Naive thymus-derived CD4-positive, alpha-beta T cell (primary cell): ENCODE results near the gene MYO16. TPM values are rescaled to one million over a fixed set of nuclear protein-coding genes. Genes with fewer than 3 reads are reported as not detected.

Experiments used
- ATAC-seq: fragments of 150-1000 bp; cut with Tn5 transposase; 2 replicates; pipeline ENCODE4 v1.10.0; 2021; ENCODE audit warnings: mild to moderate bottlenecking, moderate library complexity
- CTCF ChIA-PET: fragments of 350-600 bp; sonication (Branson Sonifier 250); formaldehyde crosslinking; loops from one replicate; lab custom pipeline; 2021; ENCODE audit warnings: antibody characterized with exemption; lab: Charles Lee
- POLR2A ChIA-PET: fragments of 350-600 bp; sonication (Branson Sonifier 250); formaldehyde crosslinking; loops from one replicate; lab custom pipeline; 2021; ENCODE audit warnings: antibody characterized with exemption, inconsistent platforms; lab: Charles Lee
- DNase-seq, 9 donors: peaks; one replicate each; pipeline versions ENCODE4 v3.0.0 to v3.0.0-alpha.2; 2020 to 2022; ENCODE audit warnings: mixed read lengths in 1 of 9
- H3K27ac ChIP-seq: one replicate; pipeline ENCODE4 v1.7.0; 2013; ENCODE audit warnings: mild to moderate bottlenecking, low read depth, low read length, moderate library complexity
- H3K27me3 ChIP-seq, 2 donors: one replicate each; pipeline ENCODE4 v1.7.0; 2013; ENCODE audit warnings: low read length in 2 of 2, mild to moderate bottlenecking in 2 of 2, moderate library complexity in 2 of 2; ENCODE audit not compliant: control insufficient read depth in 2 of 2, insufficient read depth in 2 of 2
- H3K36me3 ChIP-seq, 3 experiments: 1 replicate in 2 of 3; 2 replicates in 1 of 3; pipeline ENCODE4 v1.7.0; 2013; ENCODE audit warnings: low read length in 3 of 3, mild to moderate bottlenecking in 3 of 3, moderate library complexity in 1 of 3; ENCODE audit not compliant: insufficient read depth in 3 of 3, control insufficient read depth in 2 of 3
- H3K4me1 ChIP-seq, 2 donors: one replicate each; pipeline ENCODE4 v1.7.0; 2013; ENCODE audit warnings: low read length in 2 of 2, mild to moderate bottlenecking in 2 of 2, moderate library complexity in 1 of 2; ENCODE audit not compliant: control insufficient read depth in 2 of 2, insufficient read depth in 2 of 2
- H3K4me3 ChIP-seq: 2 replicates; pipeline ENCODE4 v1.7.0; 2013; ENCODE audit warnings: mild to moderate bottlenecking, low read length
- H3K9me3 ChIP-seq, 3 experiments: 1 replicate in 2 of 3; 2 replicates in 1 of 3; pipeline ENCODE4 v1.7.0; 2013; ENCODE audit warnings: low read length in 3 of 3; ENCODE audit not compliant: control insufficient read depth in 2 of 3
- H3K27ac Mint-ChIP-seq, 9 donors: one replicate each; pipeline ENCODE4 v1.8.0; 2020 to 2022; ENCODE audit warnings: mixed read lengths in 9 of 9, mild to moderate bottlenecking in 8 of 9, moderate library complexity in 5 of 9, inconsistent platforms in 2 of 9
- H3K27me3 Mint-ChIP-seq, 5 donors: one replicate each; pipeline ENCODE4 v1.8.0; 2021 to 2022; ENCODE audit warnings: mixed read lengths in 5 of 5, mild to moderate bottlenecking in 1 of 5
- H3K36me3 Mint-ChIP-seq, 5 donors: one replicate each; pipeline ENCODE4 v1.8.0; 2020 to 2022; ENCODE audit warnings: mixed read lengths in 5 of 5, mild to moderate bottlenecking in 3 of 5, inconsistent platforms in 1 of 5
- H3K4me1 Mint-ChIP-seq, 7 donors: one replicate each; pipeline ENCODE4 v1.8.0; 2020 to 2022; ENCODE audit warnings: mixed read lengths in 7 of 7, mild to moderate bottlenecking in 3 of 7, inconsistent platforms in 1 of 7
- H3K4me3 Mint-ChIP-seq, 10 donors: one replicate each; pipeline ENCODE4 v1.8.0; 2020 to 2022; ENCODE audit warnings: mild to moderate bottlenecking in 10 of 10, mixed read lengths in 10 of 10, moderate library complexity in 6 of 10, inconsistent platforms in 2 of 10
- H3K9me3 Mint-ChIP-seq, 11 donors: one replicate each; pipeline ENCODE4 v1.8.0; 2020 to 2022; ENCODE audit warnings: mixed read lengths in 11 of 11, mild to moderate bottlenecking in 4 of 11, inconsistent platforms in 1 of 11, moderate library complexity in 1 of 11
- intact Hi-C, 2 donors: fragments of 100-400 bp; cut with micrococcal nuclease; formaldehyde crosslinking; loops; one replicate each; pipeline ENCODE4 v1.15.1; 2023
- polyA plus RNA-seq, 2 donors: library from polyadenylated mRNA; unstranded; fragments of 300-500 nt; fragmentation: Illumina TruSeq; gene quantifications; one replicate each; pipeline ENCODE4 v1.2.3, GENCODE V29; 2021
- total RNA-seq, 6 experiments: library from RNA in 5 of 6; stranded (reverse) in 5 of 6; gene quantifications; 1 replicate in 5 of 6; 2 replicates in 1 of 6; pipeline ENCODE4 v1.2.3 and lab custom pipeline; 2021 to 2026

Gene MYO16
- total and polyA plus RNA-seq, 7 experiments from 2014 or later, result 0.10 to 1.4 (median 1.4) TPM; not detected in 4

DNA sequence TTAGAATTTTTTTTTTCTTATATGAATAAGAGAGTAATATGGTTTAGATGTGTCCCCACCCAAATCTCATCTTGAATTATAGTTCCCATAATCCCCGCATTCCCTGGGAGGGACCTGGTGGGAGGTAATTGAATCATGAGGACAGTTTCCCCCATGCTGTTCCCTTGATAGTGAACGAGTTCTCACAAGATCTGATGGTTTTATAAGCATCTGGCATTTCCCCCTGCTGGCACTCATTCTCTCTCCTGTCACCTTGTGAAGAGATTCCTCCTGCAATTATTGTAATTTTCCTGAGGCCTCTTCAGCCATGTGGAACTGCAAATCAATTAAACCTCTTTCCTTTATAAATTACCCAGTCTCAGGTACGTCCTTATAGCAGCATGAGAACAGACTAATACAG is 205.7 kb downstream of the MYO16 start:
- no peaks in the 10 kb centered on the region for H3K9me3 ChIP-seq
- no peaks in the 10 kb centered on the region for H3K4me1 ChIP-seq
- ChIA-PET CTCF (no interaction called here), POLR2A (no interaction called here)
- DNase-seq, result no peak
- Mint-ChIP-seq H3K36me3 (no peaks in the 10 kb centered on the region), H3K27ac (no peak overlapping the region), H3K4me3 (no peak overlapping the region), H3K9me3 (peaks cover 0 to 5% (median 0%) of the 10 kb centered on the region in 11 donors), H3K4me1 (no peaks in the 10 kb centered on the region), H3K27me3 (peaks cover 0 to 9% (median 0%) of the 10 kb centered on the region in 5 donors)
- intact Hi-C loops, result no loop called here
- H3K27me3 ChIP-seq, result no peaks in the 10 kb centered on the region
- no peaks in the 10 kb centered on the region for H3K36me3 ChIP-seq
- no peak overlapping the region for H3K27ac ChIP-seq
- no peak for ATAC-seq
- H3K4me3 ChIP-seq, result no peak overlapping the region

DNA sequence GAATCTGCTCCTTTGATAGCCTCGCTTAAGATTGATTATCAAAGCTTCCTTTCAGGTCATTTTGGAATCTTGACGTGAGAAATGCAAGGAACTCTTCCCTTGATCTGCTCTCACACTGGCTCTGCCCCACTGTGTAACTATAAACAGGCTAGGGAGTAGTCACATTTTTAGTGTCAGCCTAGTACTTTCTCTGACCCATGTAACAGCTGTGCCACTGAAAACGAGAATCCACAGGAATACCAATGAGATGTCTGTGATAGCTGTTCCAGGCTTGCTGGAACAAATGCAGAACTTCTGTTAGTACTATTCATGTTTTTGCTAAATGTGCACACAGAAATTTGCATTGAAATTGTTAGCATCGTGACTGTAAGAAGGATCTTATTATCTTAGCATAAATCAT is 221.3 kb downstream of the MYO16 start:
- Mint-ChIP-seq H3K9me3 (peaks cover 0 to 3% (median 0%) of the 10 kb centered on the region in 11 donors), H3K4me3 (no peak overlapping the region), H3K27me3 (peaks cover 0 to 35% (median 28%) of the 10 kb centered on the region in 5 donors), H3K36me3 (no peaks in the 10 kb centered on the region), H3K4me1 (peaks cover 0 to 4% (median 0%) of the 10 kb centered on the region in 7 donors), H3K27ac (no peak overlapping the region)
- ChIA-PET CTCF (no interaction called here), POLR2A (interaction anchor here (0.6 kb wide), 1 partner anchor 19 kb away, joined by 3 read pairs; no protein-coding TSS in a partner anchor)
- intact Hi-C loops, result no loop called here
- Histone ChIP-seq H3K4me1 (no peaks in the 10 kb centered on the region), H3K27me3 (no peaks in the 10 kb centered on the region), H3K36me3 (no peaks in the 10 kb centered on the region), H3K9me3 (no peaks in the 10 kb centered on the region), H3K27ac (no peak overlapping the region), H3K4me3 (no peak overlapping the region)
- DNase-seq (no peak), ATAC-seq (no peak)

DNA sequence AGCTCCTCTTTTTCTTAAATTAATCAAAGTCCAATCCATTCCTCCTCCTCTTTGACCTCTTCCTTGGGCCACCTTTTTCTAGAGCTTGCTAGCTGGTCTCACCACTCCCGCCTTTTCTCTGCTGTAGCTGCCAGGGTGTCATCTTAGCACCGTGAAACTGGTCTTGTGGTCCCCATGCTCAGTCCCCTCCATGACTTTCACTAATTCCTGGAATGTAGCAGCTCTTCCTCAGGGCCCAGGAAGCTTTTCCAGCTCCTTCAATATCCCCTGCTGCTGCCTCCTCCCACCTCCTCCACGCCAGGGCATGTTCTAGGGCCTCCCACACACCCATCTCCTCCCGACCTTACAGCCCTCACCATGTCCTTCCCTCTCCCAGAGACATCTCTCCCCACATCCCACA is 222.2 kb downstream of the MYO16 start:
- no peak for ATAC-seq
- no peak overlapping the region for H3K4me3 Mint-ChIP-seq
- H3K27me3 Mint-ChIP-seq, result peaks cover 0 to 35% (median 28%) of the 10 kb centered on the region in 5 donors
- no peak overlapping the region for H3K4me3 ChIP-seq
- H3K36me3 Mint-ChIP-seq, result no peaks in the 10 kb centered on the region
- CTCF ChIA-PET, result no interaction called here
- H3K9me3 ChIP-seq, result no peaks in the 10 kb centered on the region
- intact Hi-C loops, result no loop called here
- no peaks in the 10 kb centered on the region for H3K36me3 ChIP-seq
- H3K27ac Mint-ChIP-seq, result no peak overlapping the region
- no peaks in the 10 kb centered on the region for H3K4me1 ChIP-seq
- DNase-seq, result no peak
- H3K27ac ChIP-seq, result no peak overlapping the region
- H3K27me3 ChIP-seq, result no peaks in the 10 kb centered on the region
- peaks cover 0 to 12% (median 0%) of the 10 kb centered on the region in 7 donors for H3K4me1 Mint-ChIP-seq
- POLR2A ChIA-PET, result no interaction called here
- peaks cover 0 to 3% (median 0%) of the 10 kb centered on the region in 11 donors for H3K9me3 Mint-ChIP-seq

- POLR2A ChIA-PET, result no interaction called here
- CTCF ChIA-PET, result no interaction called here
- Histone ChIP-seq H3K4me1 (no peaks in the 10 kb centered on the region), H3K4me3 (no peak overlapping the region), H3K27me3 (no peaks in the 10 kb centered on the region), H3K36me3 (no peaks in the 10 kb centered on the region), H3K9me3 (no peaks in the 10 kb centered on the region), H3K27ac (no peak overlapping the region)
- no peak overlapping the region for H3K4me3 Mint-ChIP-seq
- H3K36me3 Mint-ChIP-seq, result no peaks in the 10 kb centered on the region
- ATAC-seq, result no peak
- peaks cover 0 to 30% (median 24%) of the 10 kb centered on the region in 5 donors for H3K27me3 Mint-ChIP-seq
- no peak overlapping the region for H3K27ac Mint-ChIP-seq
- intact Hi-C loops, result no loop called here
- H3K4me1 Mint-ChIP-seq, result peaks cover 0 to 14% (median 0%) of the 10 kb centered on the region in 7 donors
- DNase-seq, result no peak
- peaks cover 0 to 3% (median 0%) of the 10 kb centered on the region in 11 donors for H3K9me3 Mint-ChIP-seq
These were observed 223.6 kb downstream of the MYO16 start for GRCh38 chr13:108853031-108853430.

- POLR2A ChIA-PET, result no interaction called here
- H3K4me3 Mint-ChIP-seq, result peak overlapping the region in 1 of 10 donors; percentile 20
- H3K27me3 Mint-ChIP-seq, result peaks cover 0 to 25% (median 10%) of the 10 kb centered on the region in 5 donors
These were observed 226.5 kb downstream of the MYO16 start for GRCh38 chr13:108855737-108856387.

GRCh38 chr13:108858676-108859075 is 229.3 kb downstream of the MYO16 start:
- Mint-ChIP-seq H3K4me1 (peaks cover 0 to 14% (median 0%) of the 10 kb centered on the region in 7 donors), H3K4me3 (no peak overlapping the region), H3K27me3 (peaks cover 0 to 11% (median 0%) of the 10 kb centered on the region in 5 donors), H3K9me3 (no peaks in the 10 kb centered on the region), H3K36me3 (no peaks in the 10 kb centered on the region), H3K27ac (no peak overlapping the region)
- no peaks in the 10 kb centered on the region for H3K27me3 ChIP-seq
- no peak overlapping the region for H3K4me3 ChIP-seq
- CTCF ChIA-PET, result no interaction called here
- DNase-seq, result no peak
- ATAC-seq, result no peak
- H3K4me1 ChIP-seq, result no peaks in the 10 kb centered on the region
- intact Hi-C loops, result no loop called here
- H3K36me3 ChIP-seq, result no peaks in the 10 kb centered on the region
- H3K27ac ChIP-seq, result no peak overlapping the region
- no peaks in the 10 kb centered on the region for H3K9me3 ChIP-seq
- POLR2A ChIA-PET, result no interaction called here

More at GRCh38 chr13:108855737-108856387, 226.5 kb downstream of the MYO16 start:
- intact Hi-C loops, result no loop called here
- Histone ChIP-seq H3K9me3 (no peaks in the 10 kb centered on the region), H3K36me3 (no peaks in the 10 kb centered on the region), H3K27ac (no peak overlapping the region), H3K4me3 (no peak overlapping the region), H3K27me3 (no peaks in the 10 kb centered on the region), H3K4me1 (no peaks in the 10 kb centered on the region)
- ATAC-seq (no peak), DNase-seq (no peak)
- Mint-ChIP-seq H3K36me3 (no peaks in the 10 kb centered on the region), H3K27ac (no peak overlapping the region), H3K4me1 (peaks cover 0 to 14% (median 0%) of the 10 kb centered on the region in 7 donors), H3K9me3 (peaks cover 0 to 3% (median 0%) of the 10 kb centered on the region in 11 donors)
- CTCF ChIA-PET, result no interaction called here
